ENCODE results near the gene FBXW5. TPM values are rescaled to one million over a fixed set of nuclear protein-coding genes. Genes with fewer than 3 reads are reported as not detected.

FBXW5 gene
- total RNA-seq, 1 donor from 2014 or later: 81.5 TPM

GRCh38 chr9:136941231-136942111 lies 3.1 kb downstream of the FBXW5 start:
- Mint-ChIP-seq H3K4me3 (no peak overlapping the region), H3K27me3 (no peaks in the 10 kb centered on the region), H3K9me3 (no peaks in the 10 kb centered on the region), H3K4me1 (peaks cover 9% of the 10 kb centered on the region), H3K36me3 (ENCODE audit: low read depth) (peaks cover 48% of the 10 kb centered on the region), H3K27ac (no peak overlapping the region)
- no peak for DNase-seq
- ChIA-PET POLR2A (no interaction called here), CTCF (no interaction called here)
- TF ChIP-seq CTCF (IDR thresholded peaks at IDR 0.05): no peak
- ATAC-seq (ENCODE audit: low read depth): no peak
- intact Hi-C loops (cut with micrococcal nuclease): loop anchor here (10.0 kb wide), 1 partner anchor 283 kb away; the partner anchor contains the start of genes CYSRT1, RNF208 and RNF224

- intact Hi-C loops (cut with micrococcal nuclease): loop anchor here (10.0 kb wide), 1 partner anchor 284 kb away; the partner anchor contains the start of genes CYSRT1, RNF208 and RNF224
- Mint-ChIP-seq H3K36me3 (ENCODE audit: low read depth) (peaks cover 48% of the 10 kb centered on the region), H3K9me3 (no peaks in the 10 kb centered on the region), H3K4me3 (no peak overlapping the region), H3K27me3 (no peaks in the 10 kb centered on the region), H3K4me1 (peaks cover 9% of the 10 kb centered on the region), H3K27ac (no peak overlapping the region)
- POLR2A ChIA-PET: interaction anchor here (0.6 kb wide), 1 partner anchor 16 kb away, joined by 3 read pairs; no protein-coding TSS in a partner anchor
- no peak for TF ChIP-seq CTCF (IDR thresholded peaks at IDR 0.05)
- CTCF ChIA-PET: no interaction called here
- no peak for ATAC-seq (ENCODE audit: low read depth)
- DNase-seq: no peak
These were observed 3.9 kb downstream of the FBXW5 start for GRCh38 chr9:136940526-136941230.

GRCh38 chr9:136939996-136940525 lies 4.5 kb downstream of the FBXW5 start:
- Mint-ChIP-seq H3K27ac (no peak overlapping the region), H3K27me3 (no peaks in the 10 kb centered on the region), H3K4me3 (no peak overlapping the region), H3K36me3 (ENCODE audit: low read depth) (peaks cover 48% of the 10 kb centered on the region), H3K9me3 (no peaks in the 10 kb centered on the region), H3K4me1 (peaks cover 9% of the 10 kb centered on the region)
- no peak for DNase-seq
- no peak for ATAC-seq (ENCODE audit: low read depth)
- CTCF ChIA-PET: no interaction called here
- POLR2A ChIA-PET: interaction anchor here (0.7 kb wide), 1 partner anchor 150 kb away, joined by 3 read pairs; no protein-coding TSS in a partner anchor
- no peak for TF ChIP-seq CTCF (IDR thresholded peaks at IDR 0.05)
- intact Hi-C loops (cut with micrococcal nuclease): loop anchor here (10.0 kb wide), 1 partner anchor 285 kb away; the partner anchor contains the start of genes CYSRT1, RNF208 and RNF224

- CTCF ChIA-PET: no interaction called here
- no peak for ATAC-seq (ENCODE audit: low read depth)
- POLR2A ChIA-PET: interaction anchor here (0.7 kb wide), 1 partner anchor 149 kb away, joined by 3 read pairs; no protein-coding TSS in a partner anchor
- TF ChIP-seq CTCF (IDR thresholded peaks at IDR 0.05): no peak
- Mint-ChIP-seq H3K9me3 (no peaks in the 10 kb centered on the region), H3K27me3 (no peaks in the 10 kb centered on the region), H3K4me1 (peaks cover 5% of the 10 kb centered on the region), H3K27ac (no peak overlapping the region), H3K4me3 (no peak overlapping the region), H3K36me3 (ENCODE audit: low read depth) (peaks cover 48% of the 10 kb centered on the region)
- no peak for DNase-seq
- intact Hi-C loops (cut with micrococcal nuclease): no loop called here
These were observed 5.0 kb downstream of the FBXW5 start for GRCh38 chr9:136939431-136939995.
